KG1 (cell line): ENCODE measurements around the gene UBA5.

Experiments
- DNase-seq: peaks from one replicate; lab custom pipeline; 2025; lab: John Stamatoyannopoulos, UW

UBA5 gene

GRCh38 chr3:132720228-132720627 lies 60.1 kb downstream of the UBA5 start:
- DNase-seq = no peak

DNA sequence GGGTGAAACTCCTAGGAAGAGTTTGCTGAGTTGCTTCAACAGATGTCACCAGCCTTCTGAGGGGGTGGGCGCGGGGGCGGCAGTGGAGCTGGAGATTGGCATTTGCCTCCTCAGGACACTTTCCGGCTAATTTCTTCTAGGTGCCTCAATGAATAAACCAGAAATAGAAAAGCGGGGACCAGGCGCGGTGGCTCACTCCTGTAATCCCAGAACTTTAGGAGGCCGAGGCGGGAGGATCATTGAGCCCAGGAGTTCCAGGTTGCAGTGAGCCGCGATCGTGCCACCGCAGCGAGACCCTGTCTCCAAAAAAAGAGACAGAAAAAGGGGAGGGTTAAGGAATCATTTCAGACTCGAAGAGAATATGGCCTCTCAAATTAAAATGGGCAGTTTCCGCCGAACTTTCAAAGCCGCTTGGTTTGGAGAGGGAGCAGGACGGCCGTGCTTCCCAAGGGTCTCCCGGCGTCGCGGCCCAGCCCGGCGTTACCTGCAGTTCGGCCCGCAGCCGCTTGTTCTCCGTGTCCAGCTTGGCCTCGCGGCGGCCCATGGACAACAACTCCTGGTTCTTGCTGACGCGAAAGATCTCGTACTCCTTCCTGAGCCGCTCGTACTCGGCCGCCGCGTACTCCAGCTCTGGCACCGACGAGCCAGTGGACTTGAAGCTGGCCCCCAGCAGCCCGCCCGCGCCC lies 61.5 kb downstream of the UBA5 start:
- DNase-seq = no peak

DNA sequence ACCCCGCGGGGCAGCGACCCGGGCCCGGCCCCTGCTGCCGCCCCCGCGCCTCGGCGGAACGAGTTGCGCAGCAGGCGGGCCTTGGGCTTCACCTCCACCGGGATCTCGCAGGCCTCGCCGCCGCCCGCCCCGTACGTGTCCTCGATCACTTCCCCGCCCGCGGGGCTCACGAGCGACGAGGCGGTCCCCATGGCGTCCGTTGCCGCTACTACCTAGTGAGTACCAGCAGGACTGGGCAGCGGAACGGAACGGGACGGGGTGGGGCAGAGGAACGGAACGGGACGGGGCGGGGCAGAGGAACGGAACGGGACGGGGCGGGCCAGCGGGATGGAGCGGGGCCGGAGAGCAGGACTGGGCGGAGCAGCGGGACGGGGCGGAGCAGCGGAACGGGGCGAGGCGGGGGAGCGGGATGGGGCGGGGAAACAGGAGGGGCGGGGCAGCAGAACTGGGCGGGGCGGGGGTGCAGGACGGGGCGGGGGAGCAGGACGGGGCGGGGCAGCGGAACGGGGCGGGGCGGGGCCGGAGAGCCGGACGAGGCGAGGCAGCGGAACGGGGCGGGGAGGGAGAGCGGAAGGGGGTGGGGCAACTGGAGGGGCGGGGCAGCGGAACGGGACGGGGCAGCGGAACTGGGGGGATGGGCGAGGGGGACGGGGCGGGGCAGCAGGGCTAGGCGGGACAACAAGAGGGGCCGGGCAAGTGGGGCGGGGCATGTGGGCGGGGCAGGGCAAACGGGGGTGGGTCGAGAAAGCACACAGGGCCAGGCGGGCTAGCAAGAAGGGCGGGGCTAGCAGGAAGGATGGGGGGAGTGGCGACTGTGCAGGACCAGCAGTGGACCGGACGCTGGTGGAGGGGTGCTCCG lies 62.3 kb downstream of the UBA5 start, which contains the start of gene NPHP3:
Gene NPHP3, minus strand, starts transcription at position 245 of the 859 bp plus-strand sequence. Its CDS starts 54 bp downstream, at position 191.
- DNase-seq = peak; percentile 62

- no peak for DNase-seq
Measured at GRCh38 chr3:132723024-132723950, 63.2 kb downstream of the UBA5 start.

- DNase-seq = no peak
Measured at GRCh38 chr3:132726341-132726823, 66.3 kb downstream of the UBA5 start.
